ENCODE measurements around the gene ADPRS.

The ADPRS gene

DNA sequence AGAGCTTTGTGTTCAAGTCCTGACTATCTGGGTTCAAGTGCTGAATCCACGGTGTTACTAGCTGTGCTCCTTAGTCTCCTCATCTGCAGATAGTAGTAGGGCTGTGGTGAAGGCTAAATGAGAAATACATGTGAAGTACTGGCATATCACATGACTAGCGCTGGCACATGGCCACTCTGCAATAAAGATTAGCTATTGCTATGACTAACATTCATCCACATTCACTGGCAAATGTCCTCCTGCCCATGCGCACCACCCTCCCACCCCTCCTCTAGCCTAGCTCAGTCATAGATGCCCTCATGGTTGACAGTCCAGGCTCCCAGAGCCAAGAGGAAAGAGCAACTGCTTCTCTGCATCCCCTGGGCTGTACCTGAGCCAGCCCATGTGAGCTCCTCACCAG is 44.8 kb downstream of the ADPRS start:
- H3K4me2 ChIP-seq (ENCODE audit: low read length): no peak overlapping the region
- H3K4me1 ChIP-seq (ENCODE audit: insufficient read depth, low read length, severe bottlenecking): no peaks in the 10 kb centered on the region
- no peak overlapping the region for H3K27ac ChIP-seq (ENCODE audit: low read depth, low read length, poor library complexity, severe bottlenecking)
- H3K9ac ChIP-seq (ENCODE audit: low read length): no peak overlapping the region
- H4K20me1 ChIP-seq (ENCODE audit: insufficient read depth, low read length): no peaks in the 10 kb centered on the region
- no peak overlapping the region for H3K4me3 ChIP-seq (ENCODE audit: low read depth, low read length, poor library complexity, severe bottlenecking)
- H3F3A ChIP-seq (ENCODE audit: insufficient read depth, low read length): no peaks in the 10 kb centered on the region
- peaks cover 26% of the 10 kb centered on the region for H3K36me3 ChIP-seq (ENCODE audit: insufficient read depth, low read length)
- H3K9me2 ChIP-seq (ENCODE audit: low read depth, low read length): no peaks in the 10 kb centered on the region
- H2AFZ ChIP-seq (ENCODE audit: low read length): no peak overlapping the region
- H3K79me2 ChIP-seq (ENCODE audit: insufficient read depth, low read length): no peaks in the 10 kb centered on the region
- no peaks in the 10 kb centered on the region for H3K27me3 ChIP-seq (ENCODE audit: insufficient read depth, low read length)
- no peaks in the 10 kb centered on the region for H3K9me3 ChIP-seq (ENCODE audit: low read length)
- no peak for TF ChIP-seq EZH2 (IDR thresholded peaks at IDR 0.05; ENCODE audit: borderline replicate concordance, low read length)
- no peak for TF ChIP-seq CTCF (IDR thresholded peaks at IDR 0.05; ENCODE audit: low read length)

DNA sequence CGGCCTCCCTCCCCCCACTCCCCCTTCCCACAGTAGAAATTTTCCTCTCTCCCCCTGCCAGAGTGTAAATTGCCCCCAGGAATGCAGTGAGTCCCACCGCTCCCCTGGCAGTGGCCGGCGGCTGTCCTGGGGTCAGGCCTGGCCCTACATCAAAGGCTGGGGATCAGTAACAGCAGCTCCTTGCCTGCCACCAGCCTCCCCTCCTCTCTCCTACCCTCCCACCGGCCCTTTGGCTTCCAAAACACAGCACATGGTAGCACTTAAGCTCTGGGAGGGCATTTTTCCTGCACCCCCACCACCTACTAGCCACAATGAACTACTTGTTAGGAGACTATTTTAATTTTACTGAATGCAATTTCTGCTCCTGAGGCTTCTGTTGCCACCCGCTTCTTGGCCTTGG is 45.3 kb downstream of the ADPRS start:
- Histone ChIP-seq H3K27ac (ENCODE audit: low read depth, low read length, poor library complexity, severe bottlenecking) (no peak overlapping the region), H3K79me2 (ENCODE audit: insufficient read depth, low read length) (no peaks in the 10 kb centered on the region), H3K36me3 (ENCODE audit: insufficient read depth, low read length) (peaks cover 27% of the 10 kb centered on the region), H3K27me3 (ENCODE audit: insufficient read depth, low read length) (no peaks in the 10 kb centered on the region), H3K4me3 (ENCODE audit: low read depth, low read length, poor library complexity, severe bottlenecking) (no peak overlapping the region), H3K4me1 (ENCODE audit: insufficient read depth, low read length, severe bottlenecking) (no peaks in the 10 kb centered on the region), H3K4me2 (ENCODE audit: low read length) (no peak overlapping the region), H2AFZ (ENCODE audit: low read length) (no peak overlapping the region), H4K20me1 (ENCODE audit: insufficient read depth, low read length) (no peaks in the 10 kb centered on the region), H3K9me2 (ENCODE audit: low read depth, low read length) (no peaks in the 10 kb centered on the region), H3K9me3 (ENCODE audit: low read length) (no peaks in the 10 kb centered on the region), H3F3A (ENCODE audit: insufficient read depth, low read length) (no peaks in the 10 kb centered on the region), H3K9ac (ENCODE audit: low read length) (no peak overlapping the region)
- TF ChIP-seq EZH2 (IDR thresholded peaks at IDR 0.05; ENCODE audit: borderline replicate concordance, low read length): no peak

DNA sequence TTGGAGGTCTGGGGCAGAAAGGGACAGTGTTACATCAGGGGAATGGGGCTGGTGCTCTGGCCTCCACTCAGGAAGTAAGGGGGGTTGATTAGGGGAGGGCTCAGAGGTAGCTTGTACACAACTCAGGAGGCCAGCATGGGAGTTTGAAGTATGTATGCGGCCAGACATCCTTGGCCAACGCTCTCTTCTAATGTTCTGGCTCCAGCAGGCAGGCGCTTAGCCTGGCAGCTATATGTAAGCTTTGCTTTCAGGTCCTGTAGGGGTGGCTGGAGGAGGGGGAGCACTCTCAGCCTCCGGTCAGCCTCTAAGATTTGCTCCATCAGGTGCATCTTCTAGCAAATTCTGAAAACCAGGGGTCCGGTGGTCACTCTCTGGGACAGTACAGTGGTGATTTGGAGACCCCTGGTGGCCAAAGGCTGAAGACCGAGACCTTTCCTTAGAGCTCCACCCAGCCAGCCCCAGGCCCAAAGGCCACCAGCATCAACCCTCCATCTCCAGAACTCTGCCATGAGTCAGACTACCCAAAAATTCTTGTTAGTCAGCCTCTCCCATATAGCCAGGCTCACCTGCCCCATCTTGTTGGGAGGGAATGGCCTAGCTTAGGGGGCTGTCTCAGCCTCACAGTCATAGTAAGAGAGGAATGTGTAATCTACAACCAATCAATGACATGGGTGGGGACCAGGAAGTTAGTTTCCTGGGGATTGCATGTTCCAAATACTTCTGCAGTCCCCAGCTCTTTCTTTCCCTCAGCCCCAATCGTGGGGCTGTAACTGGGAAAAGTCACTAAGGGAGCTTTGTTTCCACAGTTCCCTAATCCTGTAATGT is 46.0 kb downstream of the ADPRS start:
- Histone ChIP-seq H2AFZ (ENCODE audit: low read length) (no peak overlapping the region), H3K4me2 (ENCODE audit: low read length) (no peak overlapping the region), H3K9ac (ENCODE audit: low read length) (no peak overlapping the region), H3K9me2 (ENCODE audit: low read depth, low read length) (no peaks in the 10 kb centered on the region), H3F3A (ENCODE audit: insufficient read depth, low read length) (no peaks in the 10 kb centered on the region), H3K9me3 (ENCODE audit: low read length) (no peaks in the 10 kb centered on the region), H3K4me3 (ENCODE audit: low read depth, low read length, poor library complexity, severe bottlenecking) (no peak overlapping the region), H3K27me3 (ENCODE audit: insufficient read depth, low read length) (no peaks in the 10 kb centered on the region), H3K36me3 (ENCODE audit: insufficient read depth, low read length) (peaks cover 32% of the 10 kb centered on the region), H3K4me1 (ENCODE audit: insufficient read depth, low read length, severe bottlenecking) (no peaks in the 10 kb centered on the region), H4K20me1 (ENCODE audit: insufficient read depth, low read length) (no peaks in the 10 kb centered on the region), H3K27ac (ENCODE audit: low read depth, low read length, poor library complexity, severe bottlenecking) (no peak overlapping the region), H3K79me2 (ENCODE audit: insufficient read depth, low read length) (no peaks in the 10 kb centered on the region)
- peak; percentile 78 for TF ChIP-seq CTCF (IDR thresholded peaks at IDR 0.05; ENCODE audit: low read length)
- TF ChIP-seq EZH2 (IDR thresholded peaks at IDR 0.05; ENCODE audit: borderline replicate concordance, low read length): no peak

- H3K79me2 ChIP-seq (ENCODE audit: insufficient read depth, low read length): no peaks in the 10 kb centered on the region
- H3F3A ChIP-seq (ENCODE audit: insufficient read depth, low read length): no peaks in the 10 kb centered on the region
- no peak overlapping the region for H2AFZ ChIP-seq (ENCODE audit: low read length)
- H3K4me2 ChIP-seq (ENCODE audit: low read length): no peak overlapping the region
- H3K9me3 ChIP-seq (ENCODE audit: low read length): no peaks in the 10 kb centered on the region
- H3K9me2 ChIP-seq (ENCODE audit: low read depth, low read length): no peaks in the 10 kb centered on the region
- TF ChIP-seq EZH2 (IDR thresholded peaks at IDR 0.05; ENCODE audit: borderline replicate concordance, low read length): no peak
- H3K4me1 ChIP-seq (ENCODE audit: insufficient read depth, low read length, severe bottlenecking): no peaks in the 10 kb centered on the region
- H3K9ac ChIP-seq (ENCODE audit: low read length): no peak overlapping the region
- H3K27ac ChIP-seq (ENCODE audit: low read depth, low read length, poor library complexity, severe bottlenecking): no peak overlapping the region
- no peaks in the 10 kb centered on the region for H3K27me3 ChIP-seq (ENCODE audit: insufficient read depth, low read length)
- H4K20me1 ChIP-seq (ENCODE audit: insufficient read depth, low read length): no peaks in the 10 kb centered on the region
- no peak overlapping the region for H3K4me3 ChIP-seq (ENCODE audit: low read depth, low read length, poor library complexity, severe bottlenecking)
- H3K36me3 ChIP-seq (ENCODE audit: insufficient read depth, low read length): peaks cover 37% of the 10 kb centered on the region
These were observed 46.6 kb downstream of the ADPRS start for GRCh38 chr1:36135330-36135667.

Measured in OCI-LY1 (cell line).